ENCODE measurements around the gene RNASE7.

The RNASE7 gene

GRCh38 chr14:21018781-21019180, 23.4 kb upstream of the RNASE7 start:
- H4K8ac ChIP-seq (ENCODE audit: low read length), result no peak overlapping the region
- H2BK120ac ChIP-seq (ENCODE audit: low read depth, low read length), result no peak overlapping the region
- no peak overlapping the region for H3K4ac ChIP-seq (ENCODE audit: low read depth in 1 of 2, low read length in 2 of 2)
- H3K36me3 ChIP-seq (ENCODE audit: control insufficient read depth in 1 of 2, insufficient read depth in 2 of 2, low read depth in 1 of 2, low read length in 2 of 2), result no peaks in the 10 kb centered on the region
- H3K23ac ChIP-seq (ENCODE audit: low read length in 2 of 2), result no peak overlapping the region
- H2BK15ac ChIP-seq (ENCODE audit: low read depth, poor library complexity, severe bottlenecking), result no peak overlapping the region
- no peak overlapping the region for H3K4me2 ChIP-seq (ENCODE audit: low read length, poor library complexity, severe bottlenecking)
- no peak overlapping the region for H2BK12ac ChIP-seq (ENCODE audit: low read length in 2 of 2)
- H3K79me1 ChIP-seq (replicated peaks; ENCODE audit: low read length, poor library complexity, severe bottlenecking), result no peaks in the 10 kb centered on the region
- H3K18ac ChIP-seq (ENCODE audit: low read depth in 1 of 2, low read length in 2 of 2), result no peak overlapping the region
- H2AFZ ChIP-seq (ENCODE audit: low read depth, low read length), result no peak overlapping the region
- 97% methylated on average over 3 of the region's 3 CpGs for WGBS
- no peak overlapping the region for H3K4me3 ChIP-seq (ENCODE audit: insufficient read depth in 1 of 2, low read depth in 1 of 2, low read length in 2 of 2)
- peaks cover 38 to 56% of the 10 kb centered on the region in 2 experiments for H3K27me3 ChIP-seq (ENCODE audit: control insufficient read depth in 1 of 2, insufficient read depth in 1 of 2, low read length in 2 of 2)
- H3K27ac ChIP-seq (ENCODE audit: low read length, poor library complexity, severe bottlenecking), result no peak overlapping the region
- H4K91ac ChIP-seq (ENCODE audit: low read length), result no peak overlapping the region
- no peak overlapping the region for H2AK5ac ChIP-seq (ENCODE audit: low read length, severe bottlenecking)
- H3K9ac ChIP-seq (ENCODE audit: low read length), result no peak overlapping the region
- H3K14ac ChIP-seq (ENCODE audit: low read length in 2 of 2), result no peak overlapping the region
- H3K4me1 ChIP-seq (ENCODE audit: control insufficient read depth, insufficient read depth, low read depth, low read length), result peaks cover 3% of the 10 kb centered on the region
- no peak for DNase-seq
- no peaks in the 10 kb centered on the region for H3K9me3 ChIP-seq (ENCODE audit: control insufficient read depth, low read length)
- H2BK5ac ChIP-seq (ENCODE audit: low read depth, low read length, poor library complexity, severe bottlenecking), result no peak overlapping the region

- H3K9ac ChIP-seq (ENCODE audit: low read length), result no peak overlapping the region
- H4K91ac ChIP-seq (ENCODE audit: low read length), result no peak overlapping the region
- no peaks in the 10 kb centered on the region for H3K9me3 ChIP-seq (ENCODE audit: control insufficient read depth, low read length)
Observed at GRCh38 chr14:21019366-21019765, 22.8 kb upstream of the RNASE7 start.

GRCh38 chr14:21020977-21021545, 21.1 kb upstream of the RNASE7 start:
- no peak overlapping the region for H2BK15ac ChIP-seq (ENCODE audit: low read depth, poor library complexity, severe bottlenecking)
- peaks cover 16% of the 10 kb centered on the region for H3K4me1 ChIP-seq (ENCODE audit: control insufficient read depth, insufficient read depth, low read depth, low read length)
- H3K4me2 ChIP-seq (ENCODE audit: low read length, poor library complexity, severe bottlenecking), result no peak overlapping the region
- no peak overlapping the region for H4K8ac ChIP-seq (ENCODE audit: low read length)
- H3K4me3 ChIP-seq (ENCODE audit: insufficient read depth in 1 of 2, low read depth in 1 of 2, low read length in 2 of 2), result no peak overlapping the region
- H3K27ac ChIP-seq (ENCODE audit: low read length, poor library complexity, severe bottlenecking), result no peak overlapping the region
- no peak overlapping the region for H2AK5ac ChIP-seq (ENCODE audit: low read length, severe bottlenecking)
- H3K23ac ChIP-seq (ENCODE audit: low read length in 2 of 2), result no peak overlapping the region
- no peak overlapping the region for H3K14ac ChIP-seq (ENCODE audit: low read length in 2 of 2)
- H4K91ac ChIP-seq (ENCODE audit: low read length), result no peak overlapping the region
- no peak for DNase-seq
- no peaks in the 10 kb centered on the region for H3K79me1 ChIP-seq (replicated peaks; ENCODE audit: low read length, poor library complexity, severe bottlenecking)
- H3K27me3 ChIP-seq (ENCODE audit: control insufficient read depth in 1 of 2, insufficient read depth in 1 of 2, low read length in 2 of 2), result peaks cover 56 to 68% of the 10 kb centered on the region in 2 experiments
- WGBS, result 96% methylated on average over 4 of the region's 5 CpGs
- peaks cover 0 to 2% of the 10 kb centered on the region in 2 experiments for H3K36me3 ChIP-seq (ENCODE audit: control insufficient read depth in 1 of 2, insufficient read depth in 2 of 2, low read depth in 1 of 2, low read length in 2 of 2)
- no peak overlapping the region for H3K4ac ChIP-seq (ENCODE audit: low read depth in 1 of 2, low read length in 2 of 2)
- H2BK12ac ChIP-seq (ENCODE audit: low read length in 2 of 2), result no peak overlapping the region
- no peaks in the 10 kb centered on the region for H3K9me3 ChIP-seq (ENCODE audit: control insufficient read depth, low read length)
- H2BK120ac ChIP-seq (ENCODE audit: low read depth, low read length), result no peak overlapping the region
- no peak overlapping the region for H3K18ac ChIP-seq (ENCODE audit: low read depth in 1 of 2, low read length in 2 of 2)
- H2BK5ac ChIP-seq (ENCODE audit: low read depth, low read length, poor library complexity, severe bottlenecking), result no peak overlapping the region
- H3K9ac ChIP-seq (ENCODE audit: low read length), result no peak overlapping the region
- H2AFZ ChIP-seq (ENCODE audit: low read depth, low read length), result no peak overlapping the region

More at GRCh38 chr14:21019366-21019765, 22.8 kb upstream of the RNASE7 start:
- Histone ChIP-seq H3K79me1 (replicated peaks; ENCODE audit: low read length, poor library complexity, severe bottlenecking) (no peaks in the 10 kb centered on the region), H3K23ac (ENCODE audit: low read length in 2 of 2) (no peak overlapping the region), H3K4ac (ENCODE audit: low read depth in 1 of 2, low read length in 2 of 2) (no peak overlapping the region), H3K18ac (ENCODE audit: low read depth in 1 of 2, low read length in 2 of 2) (no peak overlapping the region), H4K8ac (ENCODE audit: low read length) (no peak overlapping the region), H3K4me2 (ENCODE audit: low read length, poor library complexity, severe bottlenecking) (no peak overlapping the region), H3K4me3 (ENCODE audit: insufficient read depth in 1 of 2, low read depth in 1 of 2, low read length in 2 of 2) (no peak overlapping the region), H3K4me1 (ENCODE audit: control insufficient read depth, insufficient read depth, low read depth, low read length) (peaks cover 3% of the 10 kb centered on the region), H2AFZ (ENCODE audit: low read depth, low read length) (no peak overlapping the region), H2AK5ac (ENCODE audit: low read length, severe bottlenecking) (no peak overlapping the region), H3K27ac (ENCODE audit: low read length, poor library complexity, severe bottlenecking) (no peak overlapping the region), H2BK12ac (ENCODE audit: low read length in 2 of 2) (no peak overlapping the region), H3K27me3 (ENCODE audit: control insufficient read depth in 1 of 2, insufficient read depth in 1 of 2, low read length in 2 of 2) (peaks cover 44 to 59% of the 10 kb centered on the region in 2 experiments), H3K14ac (ENCODE audit: low read length in 2 of 2) (no peak overlapping the region), H2BK5ac (ENCODE audit: low read depth, low read length, poor library complexity, severe bottlenecking) (no peak overlapping the region), H3K36me3 (ENCODE audit: control insufficient read depth in 1 of 2, insufficient read depth in 2 of 2, low read depth in 1 of 2, low read length in 2 of 2) (no peaks in the 10 kb centered on the region), H2BK15ac (ENCODE audit: low read depth, poor library complexity, severe bottlenecking) (no peak overlapping the region), H2BK120ac (ENCODE audit: low read depth, low read length) (no peak overlapping the region)
- WGBS, result 43% methylated on average over 1 of the region's 1 CpG
- DNase-seq, result no peak

GRCh38 chr14:21022686-21023085, 19.5 kb upstream of the RNASE7 start:
- Histone ChIP-seq H3K9me3 (ENCODE audit: control insufficient read depth, low read length) (no peaks in the 10 kb centered on the region), H3K36me3 (ENCODE audit: control insufficient read depth in 1 of 2, insufficient read depth in 2 of 2, low read depth in 1 of 2, low read length in 2 of 2) (peaks cover 0 to 2% of the 10 kb centered on the region in 2 experiments), H2AK5ac (ENCODE audit: low read length, severe bottlenecking) (no peak overlapping the region), H2BK120ac (ENCODE audit: low read depth, low read length) (no peak overlapping the region), H2BK12ac (ENCODE audit: low read length in 2 of 2) (no peak overlapping the region), H2BK5ac (ENCODE audit: low read depth, low read length, poor library complexity, severe bottlenecking) (no peak overlapping the region), H2AFZ (ENCODE audit: low read depth, low read length) (no peak overlapping the region), H3K9ac (ENCODE audit: low read length) (no peak overlapping the region), H4K8ac (ENCODE audit: low read length) (no peak overlapping the region), H3K23ac (ENCODE audit: low read length in 2 of 2) (no peak overlapping the region), H2BK15ac (ENCODE audit: low read depth, poor library complexity, severe bottlenecking) (no peak overlapping the region), H3K4me3 (ENCODE audit: insufficient read depth in 1 of 2, low read depth in 1 of 2, low read length in 2 of 2) (no peak overlapping the region), H4K91ac (ENCODE audit: low read length) (no peak overlapping the region), H3K27ac (ENCODE audit: low read length, poor library complexity, severe bottlenecking) (no peak overlapping the region), H3K27me3 (ENCODE audit: control insufficient read depth in 1 of 2, insufficient read depth in 1 of 2, low read length in 2 of 2) (peaks cover 57 to 67% of the 10 kb centered on the region in 2 experiments), H3K18ac (ENCODE audit: low read depth in 1 of 2, low read length in 2 of 2) (no peak overlapping the region), H3K4me1 (ENCODE audit: control insufficient read depth, insufficient read depth, low read depth, low read length) (peaks cover 15% of the 10 kb centered on the region), H3K14ac (ENCODE audit: low read length in 2 of 2) (no peak overlapping the region), H3K4ac (ENCODE audit: low read depth in 1 of 2, low read length in 2 of 2) (no peak overlapping the region), H3K4me2 (ENCODE audit: low read length, poor library complexity, severe bottlenecking) (no peak overlapping the region), H3K79me1 (replicated peaks; ENCODE audit: low read length, poor library complexity, severe bottlenecking) (no peaks in the 10 kb centered on the region)
- DNase-seq, result no peak
- 92% methylated on average over 5 of the region's 5 CpGs for WGBS
